Mesodermal cell (in vitro differentiated cells): Measurements from ENCODE around the gene MRPL37.
A peak's percentile ranks its signal among the peaks of the same experiment; 100 is the strongest.

Experiments used
- H3K27ac ChIP-seq: 2 replicates; pipeline ENCODE4 v1.7.0; 2013; ENCODE audit warnings: mild to moderate bottlenecking, low read depth, low read length, moderate library complexity; ENCODE audit not compliant: severe bottlenecking
- H3K36me3 ChIP-seq: 2 replicates; pipeline ENCODE4 v1.7.1; 2013; ENCODE audit warnings: mild to moderate bottlenecking, low read length, moderate library complexity; ENCODE audit not compliant: control insufficient read depth, insufficient read depth
- H3K4me1 ChIP-seq: one replicate; pipeline ENCODE4 v1.7.1; 2013; ENCODE audit warnings: mild to moderate bottlenecking, low read length; ENCODE audit not compliant: insufficient read depth, control insufficient read depth, poor library complexity, severe bottlenecking
- H3K4me3 ChIP-seq: 2 replicates; pipeline ENCODE4 v1.7.0; 2013; ENCODE audit warnings: low read length, control low read depth, mild to moderate bottlenecking; ENCODE audit not compliant: insufficient read depth, poor library complexity, severe bottlenecking; ENCODE audit errors: extremely low read depth
- H3K9me3 ChIP-seq: 2 replicates; pipeline ENCODE4 v1.7.1; 2013; ENCODE audit warnings: mild to moderate bottlenecking, low read length, moderate library complexity; ENCODE audit not compliant: control insufficient read depth
- WGBS, 2 experiments: methylation state at CpG; one replicate each; pipeline ENCODE4 v1.1.5; 2013; ENCODE audit warnings: missing lambda C conversion rate in 2 of 2; ENCODE audit not compliant: insufficient coverage in 2 of 2; 5-methylcytosine and 5-hydroxymethylcytosine counted together

MRPL37 gene

DNA sequence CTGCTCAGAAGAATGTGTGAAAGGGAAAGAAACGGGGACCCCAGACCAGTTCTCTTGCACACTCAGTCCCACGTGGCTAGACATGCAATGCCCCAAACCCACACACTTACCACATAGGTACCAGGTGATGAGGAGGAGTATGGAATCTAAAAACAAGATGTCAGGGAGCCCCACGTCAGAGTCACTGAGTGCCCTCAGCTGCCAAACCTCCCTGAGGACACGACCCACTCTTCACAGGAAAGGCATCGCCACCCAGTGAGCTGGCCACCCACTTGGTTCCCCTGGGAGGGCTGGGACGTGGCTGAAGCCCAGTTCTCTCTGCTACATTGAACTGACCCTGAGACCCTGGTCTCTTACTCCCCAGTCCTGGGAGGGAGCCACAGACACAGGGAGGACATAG lies 41.4 kb downstream of the MRPL37 start:
- WGBS, 2 experiments, result 88 to 98% methylated on average over 3 to 4 of the region's 6 CpGs
- Histone ChIP-seq H3K4me3 (no peak overlapping the region), H3K9me3 (no peaks in the 10 kb centered on the region), H3K27ac (no peak overlapping the region), H3K4me1 (no peaks in the 10 kb centered on the region), H3K36me3 (peaks cover 88% of the 10 kb centered on the region)

DNA sequence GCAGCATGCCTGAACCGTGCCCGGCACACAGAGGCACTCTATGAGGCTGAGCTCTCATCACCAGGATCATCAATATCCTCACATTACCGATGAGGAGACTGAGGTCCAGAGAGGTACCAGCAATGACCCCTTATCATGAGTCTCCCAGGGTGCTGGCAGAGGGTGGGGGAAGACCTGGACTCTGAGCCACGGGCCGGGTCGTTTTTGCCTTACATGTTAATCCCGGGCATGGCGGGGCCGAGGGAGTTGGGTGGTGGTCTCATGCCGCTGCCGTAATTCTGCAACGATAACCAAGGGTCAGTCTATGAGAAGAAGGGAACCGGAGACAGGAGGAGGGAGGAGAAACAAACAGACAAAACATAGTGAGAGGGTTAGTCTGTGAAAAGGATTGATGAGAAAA lies 43.1 kb downstream of the MRPL37 start:
- Histone ChIP-seq H3K9me3 (no peaks in the 10 kb centered on the region), H3K27ac (no peak overlapping the region), H3K36me3 (peaks cover 87% of the 10 kb centered on the region), H3K4me3 (no peak overlapping the region), H3K4me1 (no peaks in the 10 kb centered on the region)
- 91 to 98% methylated on average over 8 to 10 of the region's 13 CpGs for WGBS, 2 experiments

DNA sequence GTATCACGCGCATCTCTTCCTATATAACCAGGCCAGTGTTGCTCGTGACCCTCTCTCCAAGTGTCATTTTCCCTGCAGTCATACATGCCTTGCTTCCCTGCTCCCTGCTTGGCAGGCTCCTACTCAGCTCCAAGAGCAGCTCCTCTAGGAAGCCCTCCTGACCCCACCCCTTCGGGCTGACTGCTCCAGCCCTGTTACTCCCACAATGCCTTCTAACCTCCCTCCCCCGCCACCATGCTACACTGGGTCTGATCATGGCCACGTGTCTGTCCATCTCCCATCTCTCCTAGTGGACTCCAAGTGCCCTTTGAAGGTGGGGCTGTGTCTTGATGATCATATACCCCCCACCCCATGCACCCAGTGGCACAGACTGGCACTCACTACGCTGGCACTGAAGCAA lies 44.7 kb downstream of the MRPL37 start:
- peaks cover 82% of the 10 kb centered on the region for H3K36me3 ChIP-seq
- WGBS, 2 experiments, result 97 to 100% methylated on average over 4 to 5 of the region's 7 CpGs

DNA sequence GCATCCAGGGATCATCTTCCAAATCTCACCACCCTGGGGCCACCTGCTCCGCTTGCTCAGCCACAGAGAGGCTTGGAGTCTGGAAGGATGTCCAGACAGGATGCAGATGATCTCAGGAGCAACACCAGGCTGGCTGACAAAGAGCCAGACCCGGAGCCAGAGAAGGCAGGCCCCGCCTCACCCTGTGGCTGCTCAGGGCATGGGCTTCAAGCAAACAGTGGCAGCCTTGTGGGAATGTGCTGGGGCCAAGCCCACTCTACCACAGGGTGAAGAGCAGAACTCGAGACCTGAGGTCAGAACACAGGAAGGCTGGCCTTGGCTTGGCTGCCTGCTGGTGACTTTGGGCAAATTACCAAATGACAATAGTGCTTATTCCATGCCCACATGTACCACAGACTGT lies 45.5 kb downstream of the MRPL37 start:
- peaks cover under 1% of the 10 kb centered on the region for H3K4me1 ChIP-seq
- peaks cover 85% of the 10 kb centered on the region for H3K36me3 ChIP-seq
- H3K27ac ChIP-seq, result no peak overlapping the region
- no peaks in the 10 kb centered on the region for H3K9me3 ChIP-seq
- WGBS, 2 experiments, result 85 to 91% methylated on average over 3 to 4 of the region's 4 CpGs
- no peak overlapping the region for H3K4me3 ChIP-seq

More for the DNA sequence above, 44.7 kb downstream of the MRPL37 start:
- Histone ChIP-seq H3K9me3 (no peaks in the 10 kb centered on the region), H3K4me3 (no peak overlapping the region), H3K4me1 (no peaks in the 10 kb centered on the region), H3K27ac (no peak overlapping the region)

DNA sequence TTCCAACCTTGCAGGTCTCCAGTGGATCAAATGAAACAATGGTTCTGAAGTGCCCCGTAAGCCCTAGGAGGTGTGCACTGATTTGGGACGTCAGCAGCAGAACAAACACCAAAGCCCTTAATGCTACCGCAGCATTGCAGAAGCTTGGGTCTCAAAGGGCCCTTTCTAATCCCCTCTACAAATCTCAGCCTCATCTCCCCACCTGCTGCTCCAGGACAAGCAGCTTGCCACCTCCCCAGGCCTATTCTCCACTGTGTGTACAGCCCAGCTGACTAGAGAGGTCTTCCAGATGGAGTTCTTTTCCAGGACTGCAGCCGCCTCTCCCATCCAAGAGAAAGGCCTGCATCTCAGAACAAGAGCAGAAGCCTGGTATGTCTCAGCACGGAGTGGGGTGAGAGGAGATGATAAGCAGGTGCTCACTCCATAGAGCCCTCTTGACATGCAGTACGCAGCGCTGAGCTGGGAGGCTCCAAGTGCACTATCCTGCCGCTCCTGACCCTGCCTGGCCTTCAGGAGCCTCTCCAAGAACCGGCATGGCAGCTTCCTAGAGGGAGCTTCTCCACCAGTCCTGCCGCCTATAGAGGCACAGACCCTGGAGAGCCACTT lies 46.3 kb downstream of the MRPL37 start:
- WGBS, 2 experiments, result 93 to 95% methylated on average over 8 to 10 of the region's 10 CpGs

DNA sequence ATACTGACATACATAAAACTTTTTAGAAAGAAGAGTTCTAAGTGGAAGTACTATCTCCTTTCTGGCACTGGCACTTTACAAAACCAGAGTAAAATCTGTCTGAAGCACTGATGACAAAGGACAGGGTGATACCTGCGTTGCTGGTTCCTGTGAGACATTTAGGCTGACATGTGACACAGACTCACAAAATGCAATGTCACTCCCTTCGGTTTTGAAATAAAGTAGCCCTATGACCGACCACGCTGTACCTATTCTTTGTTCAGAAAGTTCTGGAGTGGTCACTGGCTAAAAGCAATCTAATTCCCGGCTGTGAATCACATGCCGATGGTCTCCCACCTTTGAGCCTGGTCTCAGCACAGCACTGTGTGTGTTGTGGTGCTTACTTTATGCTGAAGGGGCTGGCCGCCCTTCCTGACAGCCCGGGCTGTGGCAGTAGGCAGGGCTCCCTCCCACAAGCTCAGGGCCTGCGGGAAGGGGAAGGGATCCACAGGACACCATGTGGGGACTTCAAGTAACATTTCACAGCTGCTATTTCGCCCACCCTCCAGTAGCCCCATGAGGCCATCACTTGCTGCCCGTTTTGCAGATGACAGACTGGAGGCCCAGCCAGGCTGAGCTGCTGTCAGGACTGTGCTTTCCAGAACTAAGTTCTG lies 48.0 kb downstream of the MRPL37 start:
- Histone ChIP-seq H3K9me3 (no peaks in the 10 kb centered on the region), H3K4me1 (peaks cover 11% of the 10 kb centered on the region), H3K36me3 (peaks cover 84% of the 10 kb centered on the region), H3K27ac (no peak overlapping the region), H3K4me3 (no peak overlapping the region)
- 92 to 94% methylated on average over 10 to 11 of the region's 11 CpGs for WGBS, 2 experiments

More for the DNA sequence above, 46.3 kb downstream of the MRPL37 start:
- Histone ChIP-seq H3K4me1 (peaks cover 5% of the 10 kb centered on the region), H3K27ac (no peak overlapping the region), H3K36me3 (peaks cover 85% of the 10 kb centered on the region), H3K9me3 (no peaks in the 10 kb centered on the region), H3K4me3 (no peak overlapping the region)

DNA sequence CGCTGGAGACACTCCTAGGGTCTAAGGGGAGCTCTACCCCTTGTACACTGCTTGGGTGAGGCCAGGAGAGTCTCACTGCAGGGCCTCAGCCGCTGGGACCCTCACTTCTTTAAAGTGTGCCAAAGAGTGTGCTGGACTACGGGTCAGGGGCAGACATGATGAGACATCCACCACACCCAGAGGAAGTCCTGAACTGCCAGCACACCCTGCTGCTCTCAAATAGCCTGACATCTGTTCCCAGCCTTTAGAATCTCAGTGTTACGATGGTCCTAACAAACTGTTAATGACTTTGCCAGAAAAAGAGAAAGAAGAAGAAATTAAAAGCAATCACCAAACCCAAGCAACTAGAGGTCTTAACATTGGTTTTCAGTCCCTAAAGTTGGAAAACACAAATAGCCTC lies 49.0 kb downstream of the MRPL37 start:
- WGBS, 2 experiments, result 96% methylated on average over 2 to 4 of the region's 4 CpGs
- Histone ChIP-seq H3K4me1 (peaks cover 21% of the 10 kb centered on the region), H3K27ac (no peak overlapping the region), H3K4me3 (no peak overlapping the region), H3K9me3 (no peaks in the 10 kb centered on the region), H3K36me3 (peaks cover 81% of the 10 kb centered on the region)

DNA sequence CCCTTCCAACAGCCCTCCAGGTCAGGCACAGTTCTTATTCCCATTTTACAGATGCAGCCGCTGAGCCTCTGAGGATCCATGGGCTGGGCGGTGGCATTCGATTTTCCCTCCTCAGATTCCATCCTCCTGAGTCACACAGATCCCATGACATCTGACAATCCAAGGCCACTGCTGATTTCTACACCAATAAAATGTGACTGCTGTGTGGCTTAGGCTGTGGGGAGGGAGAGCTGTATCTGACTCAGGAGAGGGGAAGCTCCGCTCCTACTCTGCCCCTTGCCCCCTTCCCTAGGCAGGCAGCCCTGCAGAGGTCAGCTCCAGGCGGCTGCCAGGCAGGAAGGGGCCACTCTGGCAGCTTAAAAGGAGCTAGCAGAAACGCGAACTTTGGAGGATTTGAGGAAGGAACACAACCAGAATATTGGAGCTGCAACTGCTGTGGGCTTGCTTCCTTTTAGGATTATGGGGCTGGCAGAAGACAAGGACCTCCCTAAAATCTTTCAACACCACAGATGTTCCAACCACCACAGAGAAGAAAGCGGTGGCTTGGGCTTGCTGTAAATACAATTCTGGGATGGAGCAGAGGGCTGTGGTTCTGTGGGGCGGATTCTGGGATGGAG lies 50.0 kb downstream of the MRPL37 start:
- H3K36me3 ChIP-seq, result peaks cover 79% of the 10 kb centered on the region
- H3K9me3 ChIP-seq, result no peaks in the 10 kb centered on the region
- H3K4me1 ChIP-seq, result peaks cover 28% of the 10 kb centered on the region
- 83 to 95% methylated on average over 2 to 6 of the region's 9 CpGs for WGBS, 2 experiments
- peak overlapping the region; percentile 75 for H3K27ac ChIP-seq
- H3K4me3 ChIP-seq, result no peak overlapping the region

DNA sequence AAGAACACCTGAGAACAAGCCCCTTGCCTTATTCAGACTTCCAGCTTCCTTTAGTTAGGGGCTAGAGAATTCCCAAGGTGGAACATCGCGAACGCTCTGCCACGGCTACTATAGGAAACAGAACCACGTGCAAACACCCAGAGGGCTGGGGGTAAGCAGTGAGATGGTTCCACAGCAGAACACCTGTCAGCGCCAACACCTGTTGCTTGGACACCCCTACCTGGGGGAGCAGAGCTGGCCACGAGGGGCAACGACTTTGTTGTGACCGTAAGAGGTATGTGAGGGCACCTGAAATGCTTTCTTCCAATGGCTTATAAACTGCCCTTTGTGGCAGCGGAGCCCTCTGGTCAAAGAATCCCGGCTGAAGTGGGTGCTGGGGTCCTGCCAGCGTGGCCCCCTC lies 50.7 kb downstream of the MRPL37 start:
- 99 to 100% methylated on average over 12 of the region's 12 CpGs for WGBS, 2 experiments
- H3K4me1 ChIP-seq, result peaks cover 28% of the 10 kb centered on the region
- no peaks in the 10 kb centered on the region for H3K9me3 ChIP-seq
- H3K4me3 ChIP-seq, result no peak overlapping the region
- H3K36me3 ChIP-seq, result peaks cover 80% of the 10 kb centered on the region
- H3K27ac ChIP-seq, result peak overlapping the region; percentile 5

DNA sequence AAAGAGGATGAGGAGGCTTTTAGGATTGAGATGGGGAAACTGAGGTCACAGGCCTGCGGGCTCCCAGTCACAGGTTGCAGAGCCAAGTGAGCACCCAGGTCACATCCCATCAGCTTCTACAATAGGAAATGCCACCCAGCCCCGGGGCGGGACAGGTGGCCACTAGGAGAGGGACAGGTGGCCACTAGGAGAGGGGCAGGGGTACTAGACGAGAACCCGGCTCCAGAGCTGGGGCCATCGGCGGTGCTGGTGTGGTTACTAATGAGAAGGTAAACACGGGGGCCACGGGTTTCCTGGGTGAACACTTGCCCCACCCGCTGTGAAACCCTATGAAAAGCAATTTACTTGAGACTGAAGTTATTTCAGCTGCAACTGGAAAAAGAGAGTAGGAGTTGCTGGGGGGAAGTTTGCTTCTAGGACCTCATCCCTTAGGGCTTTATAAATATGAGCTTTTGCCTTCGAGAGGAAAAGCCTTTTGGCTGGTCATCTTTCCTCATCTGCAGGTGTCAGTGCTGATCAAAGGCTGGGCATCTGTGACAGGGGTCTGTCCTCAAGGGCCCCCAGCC lies 52.5 kb downstream of the MRPL37 start:
- peaks cover 79% of the 10 kb centered on the region for H3K36me3 ChIP-seq
- 91 to 97% methylated on average over 7 to 9 of the region's 11 CpGs for WGBS, 2 experiments
- H3K4me1 ChIP-seq, result peaks cover 32% of the 10 kb centered on the region
- H3K9me3 ChIP-seq, result no peaks in the 10 kb centered on the region
- H3K4me3 ChIP-seq, result no peak overlapping the region
- H3K27ac ChIP-seq, result no peak overlapping the region
